ENCODE results near the gene HINT1.

DNA sequence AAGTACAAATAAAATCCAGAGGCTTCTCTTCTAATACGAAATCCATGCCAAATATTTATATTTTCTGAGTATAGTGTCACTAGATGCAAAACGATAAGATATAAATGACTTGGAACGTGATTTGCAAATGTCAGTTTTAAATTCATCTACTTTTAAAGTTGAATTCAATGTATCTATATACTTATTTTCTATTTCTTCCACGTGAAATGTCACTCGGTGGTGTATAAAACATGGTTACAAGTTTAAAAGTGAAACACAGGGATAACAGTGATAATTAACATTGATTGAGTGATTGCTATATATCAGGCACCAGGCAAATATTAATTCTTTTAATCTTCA lies 54.8 kb downstream of the HINT1 start:
- TF ChIP-seq, protein P1, sequence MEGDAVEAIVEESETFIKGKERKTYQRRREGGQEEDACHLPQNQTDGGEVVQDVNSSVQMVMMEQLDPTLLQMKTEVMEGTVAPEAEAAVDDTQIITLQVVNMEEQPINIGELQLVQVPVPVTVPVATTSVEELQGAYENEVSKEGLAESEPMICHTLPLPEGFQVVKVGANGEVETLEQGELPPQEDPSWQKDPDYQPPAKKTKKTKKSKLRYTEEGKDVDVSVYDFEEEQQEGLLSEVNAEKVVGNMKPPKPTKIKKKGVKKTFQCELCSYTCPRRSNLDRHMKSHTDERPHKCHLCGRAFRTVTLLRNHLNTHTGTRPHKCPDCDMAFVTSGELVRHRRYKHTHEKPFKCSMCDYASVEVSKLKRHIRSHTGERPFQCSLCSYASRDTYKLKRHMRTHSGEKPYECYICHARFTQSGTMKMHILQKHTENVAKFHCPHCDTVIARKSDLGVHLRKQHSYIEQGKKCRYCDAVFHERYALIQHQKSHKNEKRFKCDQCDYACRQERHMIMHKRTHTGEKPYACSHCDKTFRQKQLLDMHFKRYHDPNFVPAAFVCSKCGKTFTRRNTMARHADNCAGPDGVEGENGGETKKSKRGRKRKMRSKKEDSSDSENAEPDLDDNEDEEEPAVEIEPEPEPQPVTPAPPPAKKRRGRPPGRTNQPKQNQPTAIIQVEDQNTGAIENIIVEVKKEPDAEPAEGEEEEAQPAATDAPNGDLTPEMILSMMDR (IDR thresholded peaks at IDR 0.05; ENCODE audit: poor library complexity, severe bottlenecking) = peak; percentile 23
- TF ChIP-seq EP300 (conservative IDR thresholded peaks at IDR 0.05; ENCODE audit: poor library complexity, severe bottlenecking) (no peak), SMC3 (conservative IDR thresholded peaks at IDR 0.05; ENCODE audit: poor library complexity) (no peak), EZH2 (IDR thresholded peaks at IDR 0.05; ENCODE audit: borderline replicate concordance, insufficient read depth, low read length, poor library complexity, severe bottlenecking) (no peak), RAD21 (conservative IDR thresholded peaks at IDR 0.05) (no peak)
- TF ChIP-seq, protein P2, sequence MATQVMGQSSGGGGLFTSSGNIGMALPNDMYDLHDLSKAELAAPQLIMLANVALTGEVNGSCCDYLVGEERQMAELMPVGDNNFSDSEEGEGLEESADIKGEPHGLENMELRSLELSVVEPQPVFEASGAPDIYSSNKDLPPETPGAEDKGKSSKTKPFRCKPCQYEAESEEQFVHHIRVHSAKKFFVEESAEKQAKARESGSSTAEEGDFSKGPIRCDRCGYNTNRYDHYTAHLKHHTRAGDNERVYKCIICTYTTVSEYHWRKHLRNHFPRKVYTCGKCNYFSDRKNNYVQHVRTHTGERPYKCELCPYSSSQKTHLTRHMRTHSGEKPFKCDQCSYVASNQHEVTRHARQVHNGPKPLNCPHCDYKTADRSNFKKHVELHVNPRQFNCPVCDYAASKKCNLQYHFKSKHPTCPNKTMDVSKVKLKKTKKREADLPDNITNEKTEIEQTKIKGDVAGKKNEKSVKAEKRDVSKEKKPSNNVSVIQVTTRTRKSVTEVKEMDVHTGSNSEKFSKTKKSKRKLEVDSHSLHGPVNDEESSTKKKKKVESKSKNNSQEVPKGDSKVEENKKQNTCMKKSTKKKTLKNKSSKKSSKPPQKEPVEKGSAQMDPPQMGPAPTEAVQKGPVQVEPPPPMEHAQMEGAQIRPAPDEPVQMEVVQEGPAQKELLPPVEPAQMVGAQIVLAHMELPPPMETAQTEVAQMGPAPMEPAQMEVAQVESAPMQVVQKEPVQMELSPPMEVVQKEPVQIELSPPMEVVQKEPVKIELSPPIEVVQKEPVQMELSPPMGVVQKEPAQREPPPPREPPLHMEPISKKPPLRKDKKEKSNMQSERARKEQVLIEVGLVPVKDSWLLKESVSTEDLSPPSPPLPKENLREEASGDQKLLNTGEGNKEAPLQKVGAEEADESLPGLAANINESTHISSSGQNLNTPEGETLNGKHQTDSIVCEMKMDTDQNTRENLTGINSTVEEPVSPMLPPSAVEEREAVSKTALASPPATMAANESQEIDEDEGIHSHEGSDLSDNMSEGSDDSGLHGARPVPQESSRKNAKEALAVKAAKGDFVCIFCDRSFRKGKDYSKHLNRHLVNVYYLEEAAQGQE (IDR thresholded peaks at IDR 0.05; ENCODE audit: borderline replicate concordance) = no peak
